ENCODE measurements around the gene TM2D3. TPM values are rescaled to one million over a fixed set of nuclear protein-coding genes. Genes with fewer than 3 reads are reported as not detected.

Gene TM2D3
- total RNA-seq, 1 experiment from 2014 or later = 35.2 TPM

GRCh38 chr15:101610611-101611000 is 41.6 kb downstream of the TM2D3 start:
- ATAC-seq (no peak), DNase-seq (ENCODE audit: low read depth, low spot score) (no peak)
- Histone ChIP-seq H3K9ac (ENCODE audit: low read length) (no peak overlapping the region), H2AFZ (ENCODE audit: low read depth, low read length, poor library complexity, severe bottlenecking) (no peak overlapping the region), H3K9me3 (ENCODE audit: control insufficient read depth in 1 of 2, insufficient read depth in 1 of 2, low read depth in 1 of 2, low read length in 2 of 2) (no peaks in the 10 kb centered on the region), H3K36me3 (ENCODE audit: control insufficient read depth in 1 of 2, insufficient read depth in 2 of 2, low read length in 2 of 2) (no peaks in the 10 kb centered on the region), H3K4me3 (replicated peaks in 1 of 2; ENCODE audit: low read depth in 1 of 2, low read length in 2 of 2) (no peak overlapping the region), H4K20me1 (ENCODE audit: insufficient read depth) (no peaks in the 10 kb centered on the region), H3K27ac (ENCODE audit: low read depth, low read length) (no peak overlapping the region), H3K79me2 (ENCODE audit: insufficient read depth, low read length) (no peaks in the 10 kb centered on the region), H3K4me1 (ENCODE audit: control insufficient read depth in 1 of 2, insufficient read depth in 2 of 2, low read length in 2 of 2) (peaks cover under 1 to 7% of the 10 kb centered on the region in 2 experiments; a peak in 3 of 4 replicates), H3K27me3 (ENCODE audit: insufficient read depth, low read length) (no peaks in the 10 kb centered on the region), H3K9me2 (ENCODE audit: insufficient read depth) (no peaks in the 10 kb centered on the region), H3K4me2 (ENCODE audit: low read length) (no peak overlapping the region)
- BruUV-seq (replicated peaks) = no TSS peak
- TF ChIP-seq ATF3 (IDR thresholded peaks at IDR 0.05) (no peak), POLR2AphosphoS5 (IDR thresholded peaks at IDR 0.05; ENCODE audit: low read depth, low read length) (no peak), REST (IDR thresholded peaks at IDR 0.05; ENCODE audit: low read depth) (no peak), SIN3A (IDR thresholded peaks at IDR 0.05; ENCODE audit: low read depth) (no peak), JUND (IDR thresholded peaks at IDR 0.05) (no peak), RAD21 (IDR thresholded peaks at IDR 0.05; ENCODE audit: low read depth) (no peak), EGR1 (IDR thresholded peaks at IDR 0.05; ENCODE audit: low read depth) (no peak), SP1 (IDR thresholded peaks at IDR 0.05; ENCODE audit: low read depth) (no peak), ZNF274 (IDR thresholded peaks at IDR 0.05; ENCODE audit: low read depth, low read length) (no peak), POLR2A (IDR thresholded peaks at IDR 0.05; ENCODE audit: borderline replicate concordance, extremely low read depth, insufficient read depth, insufficient read length) (no peak), FOSL1 (IDR thresholded peaks at IDR 0.05; ENCODE audit: low read depth) (no peak), YY1 (IDR thresholded peaks at IDR 0.05; ENCODE audit: extremely low read depth, insufficient replicate concordance, low read depth, low read length) (no peak), EZH2 (IDR thresholded peaks at IDR 0.05) (no peak), MAX (IDR thresholded peaks at IDR 0.05) (no peak), EZH2phosphoT487 (IDR thresholded peaks at IDR 0.05; ENCODE audit: borderline replicate concordance) (no peak), SRF (IDR thresholded peaks at IDR 0.05; ENCODE audit: low read depth) (no peak)
- intact Hi-C loops (cut with micrococcal nuclease) = no loop called here
- CTCF ChIA-PET = no interaction called here
- RAD21 ChIA-PET (ENCODE audit: low non-redundant PET in 1 of 2, low total read pairs in 2 of 2, uncharacterized antibody in 2 of 2, unreplicated experiment in 2 of 2) = no interaction called here
- POLR2A ChIA-PET = no interaction called here

All from HCT116 (cell line).